ENCODE measurements around the gene ALOX15.
"Not testable (repeated sequence)": the region's sequence is repeated elsewhere in the genome, so short reads cannot be mapped to it uniquely, and the experiment has no call there.

Gene ALOX15

GRCh38 chr17:4592240-4593005 lies 49.1 kb downstream of the ALOX15 start:
- DNase-seq: no peak

- DNase-seq: no peak
Observed at GRCh38 chr17:4591529-4591928, 49.9 kb downstream of the ALOX15 start.

- DNase-seq: no peak
Observed at GRCh38 chr17:4590981-4591453, 50.5 kb downstream of the ALOX15 start.

- DNase-seq: not testable (repeated sequence)
Observed at GRCh38 chr17:4590042-4590441, 51.4 kb downstream of the ALOX15 start.

- no peak for DNase-seq
Observed at GRCh38 chr17:4588898-4589625, 52.4 kb downstream of the ALOX15 start.

GRCh38 chr17:4588391-4588790 lies 53.1 kb downstream of the ALOX15 start:
- DNase-seq: no peak

GRCh38 chr17:4587803-4588202 lies 53.7 kb downstream of the ALOX15 start:
- no peak for DNase-seq

GRCh38 chr17:4587195-4587594 lies 54.3 kb downstream of the ALOX15 start:
- no peak for DNase-seq

GRCh38 chr17:4586043-4586442 lies 55.4 kb downstream of the ALOX15 start:
- DNase-seq: no peak

GRCh38 chr17:4585638-4585994 lies 55.9 kb downstream of the ALOX15 start:
- DNase-seq: no peak

GRCh38 chr17:4584917-4585637 lies 56.4 kb downstream of the ALOX15 start:
- no peak for DNase-seq

- DNase-seq: peak; percentile 22
Observed at GRCh38 chr17:4584101-4584916, 57.2 kb downstream of the ALOX15 start, which contains the start of gene SMTNL2. SMTNL2 (plus strand) TSS chr17:4584529; CDS start chr17:4584606, 77 bp downstream.

- DNase-seq: no peak
Observed at GRCh38 chr17:4583782-4584100, 57.7 kb downstream of the ALOX15 start.

GRCh38 chr17:4583206-4583605 lies 58.3 kb downstream of the ALOX15 start:
- no peak for DNase-seq

- no peak for DNase-seq
Observed at GRCh38 chr17:4582691-4583090, 58.8 kb downstream of the ALOX15 start.

- no peak for DNase-seq
Observed at GRCh38 chr17:4582101-4582501, 59.4 kb downstream of the ALOX15 start.

Measured in activated naive CD4-positive, alpha-beta T cell treated with Interleukin-2 at 50 U/mL for 16 hours (primary cell).